ENCODE data around the gene IRGC.

DNA sequence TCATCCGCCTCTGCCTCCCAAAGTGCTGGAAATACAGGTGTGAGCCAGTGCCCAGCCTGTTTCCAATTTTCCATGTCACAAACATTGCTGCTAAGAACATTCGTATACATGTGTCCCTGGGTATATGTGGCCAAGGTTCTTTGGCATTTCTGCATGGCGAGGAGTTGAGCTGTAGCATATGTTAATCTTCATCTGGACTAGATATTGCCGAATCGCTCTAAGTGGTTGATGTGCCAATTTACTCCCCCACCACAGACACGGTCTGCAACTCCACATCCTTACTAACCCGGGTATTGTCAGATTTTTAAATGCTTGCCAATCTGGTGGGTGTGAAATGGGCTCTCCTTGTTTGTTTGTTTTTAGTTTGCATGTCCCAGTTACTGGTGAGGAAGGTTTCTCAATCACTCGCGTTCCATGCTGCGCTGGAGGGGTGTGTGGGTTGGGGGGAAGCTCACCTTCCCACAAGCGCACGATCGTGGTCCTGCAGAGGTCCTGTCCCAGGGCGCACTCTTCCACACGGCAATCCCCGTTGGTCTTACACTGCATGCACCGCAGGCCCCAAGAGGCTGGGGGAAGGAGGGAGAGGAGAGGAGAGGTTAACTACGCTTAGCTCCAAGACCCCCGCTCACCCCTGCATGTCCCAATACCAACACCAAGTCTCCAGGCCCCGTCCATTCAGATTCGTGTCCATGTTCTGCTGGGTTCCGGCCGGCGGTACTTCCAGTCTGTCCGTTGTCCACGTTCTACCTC lies 48.6 kb upstream of the IRGC start:
- TF ChIP-seq ARNTL (CRISPR knock-in tag; IDR thresholded peaks at IDR 0.05; ENCODE audit: borderline replicate concordance, low read depth) (no peak), ZFP30 (CRISPR knock-in tag; IDR thresholded peaks at IDR 0.05) (no peak), CSDC2 (CRISPR knock-in tag; IDR thresholded peaks at IDR 0.05) (no peak)
- TF ChIP-seq, protein P1, sequence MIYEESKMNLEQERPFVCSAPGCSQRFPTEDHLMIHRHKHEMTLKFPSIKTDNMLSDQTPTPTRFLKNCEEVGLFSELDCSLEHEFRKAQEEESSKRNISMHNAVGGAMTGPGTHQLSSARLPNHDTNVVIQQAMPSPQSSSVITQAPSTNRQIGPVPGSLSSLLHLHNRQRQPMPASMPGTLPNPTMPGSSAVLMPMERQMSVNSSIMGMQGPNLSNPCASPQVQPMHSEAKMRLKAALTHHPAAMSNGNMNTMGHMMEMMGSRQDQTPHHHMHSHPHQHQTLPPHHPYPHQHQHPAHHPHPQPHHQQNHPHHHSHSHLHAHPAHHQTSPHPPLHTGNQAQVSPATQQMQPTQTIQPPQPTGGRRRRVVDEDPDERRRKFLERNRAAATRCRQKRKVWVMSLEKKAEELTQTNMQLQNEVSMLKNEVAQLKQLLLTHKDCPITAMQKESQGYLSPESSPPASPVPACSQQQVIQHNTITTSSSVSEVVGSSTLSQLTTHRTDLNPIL (CRISPR knock-in tag; IDR thresholded peaks at IDR 0.05; ENCODE audit: low read depth), result no peak
